NCI-H345 treated with DMSO at 0.1 percent for 48 hours (cell line): Measurements from ENCODE around the gene ZNF629.

Source experiments
- DNase-seq: peaks from one replicate; lab custom pipeline; 2025; ENCODE audit not compliant: unreplicated experiment; lab: John Stamatoyannopoulos, UW

The ZNF629 gene

GRCh38 chr16:30786115-30786935 lies 680 bp downstream of the ZNF629 start:
- peak; percentile 22 for DNase-seq

GRCh38 chr16:30785126-30786106 lies 1.6 kb downstream of the ZNF629 start:
- no peak for DNase-seq

GRCh38 chr16:30784215-30784614 lies 2.8 kb downstream of the ZNF629 start:
- no peak for DNase-seq

GRCh38 chr16:30783280-30784109 lies 3.5 kb downstream of the ZNF629 start:
- DNase-seq = no peak

GRCh38 chr16:30782486-30783279 lies 4.3 kb downstream of the ZNF629 start:
- DNase-seq = no peak

GRCh38 chr16:30780549-30780948 lies 6.5 kb downstream of the ZNF629 start:
- no peak for DNase-seq

GRCh38 chr16:30780021-30780420 lies 7.0 kb downstream of the ZNF629 start:
- no peak for DNase-seq

GRCh38 chr16:30779596-30779995 lies 7.4 kb downstream of the ZNF629 start:
- no peak for DNase-seq

GRCh38 chr16:30778549-30779244 lies 8.3 kb downstream of the ZNF629 start:
- no peak for DNase-seq

GRCh38 chr16:30777591-30778297 lies 9.3 kb downstream of the ZNF629 start:
- DNase-seq = no peak

GRCh38 chr16:30775392-30776188 lies 11.4 kb downstream of the ZNF629 start:
- DNase-seq = no peak

- DNase-seq = no peak
These were observed 11.9 kb downstream of the ZNF629 start for GRCh38 chr16:30775131-30775391.

GRCh38 chr16:30774367-30775130 lies 12.5 kb downstream of the ZNF629 start:
- DNase-seq = no peak

- no peak for DNase-seq
These were observed 13.2 kb downstream of the ZNF629 start for GRCh38 chr16:30773826-30774225.

GRCh38 chr16:30771726-30772125 lies 15.3 kb downstream of the ZNF629 start:
- no peak for DNase-seq

- DNase-seq = no peak
These were observed 17.5 kb downstream of the ZNF629 start for GRCh38 chr16:30769379-30770089.

- DNase-seq = no peak
These were observed 18.3 kb downstream of the ZNF629 start for GRCh38 chr16:30768583-30769181.
